T-helper 17 cell (primary cell): ENCODE results near the gene SEPTIN11. TPM values are rescaled to one million over a fixed set of nuclear protein-coding genes. Genes with fewer than 3 reads are reported as not detected.
A peak's percentile ranks its signal among the peaks of the same experiment; 100 is the strongest.

Experiments
- ATAC-seq: fragments of 150-1000 bp; cut with Tn5 transposase; 2 replicates; pipeline ENCODE4 v1.10.0; 2021; ENCODE audit warnings: mild to moderate bottlenecking, moderate library complexity
- DNase-seq, 3 donors: peaks; one replicate each; pipeline versions ENCODE4 v3.0.0 to v3.0.0-alpha.2; 2020 to 2021
- H3K9me3 ChIP-seq: one replicate; pipeline ENCODE4 v1.7.0; 2013; ENCODE audit warnings: low read length, mild to moderate bottlenecking; ENCODE audit not compliant: control insufficient read depth, poor library complexity, severe bottlenecking
- H3K27ac Mint-ChIP-seq: one replicate; pipeline ENCODE4 v1.8.0; 2022; ENCODE audit warnings: mild to moderate bottlenecking, moderate library complexity, mixed read lengths
- H3K27me3 Mint-ChIP-seq: one replicate; pipeline ENCODE4 v1.8.0; 2022; ENCODE audit warnings: mixed read lengths
- H3K36me3 Mint-ChIP-seq: one replicate; pipeline ENCODE4 v1.8.0; 2022; ENCODE audit warnings: low read depth, mixed read lengths
- H3K4me1 Mint-ChIP-seq: one replicate; pipeline ENCODE4 v1.8.0; 2022; ENCODE audit warnings: mild to moderate bottlenecking, mixed read lengths
- H3K4me3 Mint-ChIP-seq: one replicate; pipeline ENCODE4 v1.8.0; 2022; ENCODE audit warnings: mild to moderate bottlenecking, moderate library complexity, mixed read lengths
- total RNA-seq, 4 donors: library from RNA in 2 of 4; stranded (reverse) in 2 of 4; gene quantifications; one replicate each; pipeline ENCODE4 v1.2.3 and lab custom pipeline; 2022 to 2026

The SEPTIN11 gene
- total RNA-seq, 2 donors from 2014 or later, result 21.4 to 40.3 TPM

DNA sequence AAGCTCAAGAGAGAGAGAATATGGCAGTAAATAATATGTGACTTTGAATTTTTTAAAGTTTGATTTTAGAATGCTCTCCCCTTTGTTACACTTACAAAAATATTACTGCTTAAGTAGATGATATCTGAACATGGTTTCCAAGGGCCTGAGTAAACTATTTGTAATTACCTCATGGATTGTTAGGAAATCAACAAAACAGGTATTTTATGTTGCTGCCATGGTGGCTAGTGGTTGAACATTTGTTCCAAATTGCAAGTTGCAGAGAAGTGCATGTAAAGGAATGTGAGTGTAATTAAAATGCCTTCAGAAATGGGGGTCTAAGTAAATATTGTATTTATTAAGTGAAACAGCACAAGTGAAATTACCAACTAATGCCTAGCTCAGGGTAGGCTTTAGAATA lies 27.6 kb downstream of the SEPTIN11 start:
- H3K27ac Mint-ChIP-seq, result no peak overlapping the region
- no peak overlapping the region for H3K4me3 Mint-ChIP-seq
- no peaks in the 10 kb centered on the region for H3K9me3 ChIP-seq
- peaks cover 29% of the 10 kb centered on the region for H3K4me1 Mint-ChIP-seq
- ATAC-seq, result no peak
- DNase-seq, result no peak
- no peaks in the 10 kb centered on the region for H3K27me3 Mint-ChIP-seq
- no peaks in the 10 kb centered on the region for H3K36me3 Mint-ChIP-seq

DNA sequence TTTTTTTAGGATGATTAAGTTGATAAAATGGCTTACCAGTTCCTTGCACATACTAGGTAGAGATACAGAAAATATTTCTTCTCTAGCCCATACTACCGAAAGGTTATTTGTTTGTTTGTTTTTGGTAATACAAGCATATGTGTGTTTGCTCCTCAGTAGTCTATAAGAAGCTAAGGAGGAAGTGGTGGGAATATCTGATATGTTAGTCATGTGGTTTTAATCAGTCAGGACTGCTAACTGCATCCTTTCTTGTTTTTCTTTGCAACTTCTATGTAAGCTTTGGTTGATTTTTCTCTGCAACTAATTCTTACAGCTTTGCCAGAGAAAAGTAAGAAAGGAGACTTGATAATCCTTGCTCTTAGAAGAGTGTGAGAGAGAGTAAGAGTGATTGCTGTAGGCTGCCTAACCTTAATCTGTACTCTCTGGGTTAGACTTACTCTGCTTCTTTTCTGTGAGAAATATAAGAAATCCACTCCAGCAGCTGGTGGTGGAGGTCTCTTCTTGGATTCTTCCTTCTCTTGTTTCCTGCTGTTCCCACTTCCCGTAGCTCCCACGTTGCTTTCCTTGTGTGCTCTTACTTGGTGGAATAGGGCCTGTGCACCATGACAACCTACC lies 28.3 kb downstream of the SEPTIN11 start:
- no peak for DNase-seq
- Mint-ChIP-seq H3K4me3 (no peak overlapping the region), H3K27me3 (no peaks in the 10 kb centered on the region), H3K4me1 (peaks cover 33% of the 10 kb centered on the region), H3K27ac (peak overlapping the region; percentile 93), H3K36me3 (no peaks in the 10 kb centered on the region)
- no peaks in the 10 kb centered on the region for H3K9me3 ChIP-seq
- ATAC-seq, result peak; percentile 39

DNA sequence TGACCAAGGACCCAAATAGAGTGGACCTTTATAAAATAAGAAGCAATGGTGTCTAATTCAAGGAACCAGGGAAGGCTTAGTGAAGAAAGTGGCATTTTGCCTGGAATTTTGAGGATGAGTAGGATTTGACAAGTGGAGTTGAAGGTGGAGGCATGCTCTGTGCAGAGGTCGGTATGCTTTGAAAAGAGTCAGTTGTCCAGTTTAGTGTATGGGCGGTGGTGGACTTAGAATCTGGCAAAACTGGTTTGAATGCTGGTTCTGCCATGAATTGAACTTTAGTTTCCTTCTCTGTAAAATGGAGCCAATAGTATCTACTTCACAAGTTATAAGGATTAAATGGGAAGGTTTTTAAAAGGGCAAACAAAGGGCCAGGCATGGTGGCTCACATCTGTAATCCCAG lies 29.7 kb downstream of the SEPTIN11 start:
- H3K36me3 Mint-ChIP-seq, result no peaks in the 10 kb centered on the region
- peak overlapping the region; percentile 93 for H3K27ac Mint-ChIP-seq
- no peak for DNase-seq
- no peak for ATAC-seq
- H3K4me1 Mint-ChIP-seq, result peaks cover 46% of the 10 kb centered on the region
- no peaks in the 10 kb centered on the region for H3K9me3 ChIP-seq
- no peak overlapping the region for H3K4me3 Mint-ChIP-seq
- no peaks in the 10 kb centered on the region for H3K27me3 Mint-ChIP-seq

DNA sequence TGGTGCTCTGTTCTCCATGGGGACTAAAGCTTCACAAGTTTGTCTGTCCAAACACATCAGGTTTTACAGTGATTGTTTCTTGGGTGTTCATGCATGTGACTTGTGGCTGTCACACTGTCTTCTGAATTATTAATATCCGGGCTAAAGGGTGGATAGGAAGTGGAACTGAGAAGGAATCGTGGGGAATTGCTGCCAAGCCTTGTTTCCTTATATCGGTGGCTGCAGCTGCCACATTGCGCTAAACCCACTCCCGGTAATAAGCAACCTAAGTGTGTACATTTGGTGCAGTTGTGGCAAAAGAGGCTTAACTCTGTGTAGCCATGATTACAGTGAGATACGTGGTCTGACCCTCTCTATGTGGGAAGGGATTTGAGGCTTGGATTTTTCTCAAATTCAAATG lies 30.7 kb downstream of the SEPTIN11 start:
- Mint-ChIP-seq H3K36me3 (no peaks in the 10 kb centered on the region), H3K27ac (peak overlapping the region; percentile 51), H3K4me3 (no peak overlapping the region), H3K4me1 (peaks cover 54% of the 10 kb centered on the region), H3K27me3 (no peaks in the 10 kb centered on the region)
- H3K9me3 ChIP-seq, result no peaks in the 10 kb centered on the region
- no peak for DNase-seq
- no peak for ATAC-seq

DNA sequence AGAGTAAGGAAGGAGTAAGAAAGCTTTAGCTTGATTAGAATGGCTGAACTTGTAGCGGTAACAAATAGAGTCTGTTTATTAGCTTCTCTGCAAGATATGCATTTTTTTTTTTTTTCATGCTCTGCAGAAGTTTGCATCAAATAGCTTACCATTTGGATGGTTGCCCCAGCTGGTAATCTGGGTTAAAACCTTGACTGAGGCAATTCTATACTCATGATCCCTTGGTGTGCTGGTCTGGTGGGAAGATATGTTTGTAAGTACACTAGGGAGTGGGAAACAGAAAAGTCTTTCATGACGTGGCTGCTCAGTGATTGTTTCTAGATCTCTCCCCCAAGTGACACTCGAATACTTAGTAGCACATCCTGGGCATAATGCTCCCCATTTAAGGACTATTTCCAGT lies 32.1 kb downstream of the SEPTIN11 start:
- peaks cover 64% of the 10 kb centered on the region for H3K4me1 Mint-ChIP-seq
- peak overlapping the region; percentile 45 for H3K4me3 Mint-ChIP-seq
- ATAC-seq (no peak), DNase-seq (no peak)
- peaks cover 2% of the 10 kb centered on the region for H3K36me3 Mint-ChIP-seq
- H3K27me3 Mint-ChIP-seq, result no peaks in the 10 kb centered on the region
- H3K9me3 ChIP-seq, result no peaks in the 10 kb centered on the region
- H3K27ac Mint-ChIP-seq, result peak overlapping the region; percentile 51

DNA sequence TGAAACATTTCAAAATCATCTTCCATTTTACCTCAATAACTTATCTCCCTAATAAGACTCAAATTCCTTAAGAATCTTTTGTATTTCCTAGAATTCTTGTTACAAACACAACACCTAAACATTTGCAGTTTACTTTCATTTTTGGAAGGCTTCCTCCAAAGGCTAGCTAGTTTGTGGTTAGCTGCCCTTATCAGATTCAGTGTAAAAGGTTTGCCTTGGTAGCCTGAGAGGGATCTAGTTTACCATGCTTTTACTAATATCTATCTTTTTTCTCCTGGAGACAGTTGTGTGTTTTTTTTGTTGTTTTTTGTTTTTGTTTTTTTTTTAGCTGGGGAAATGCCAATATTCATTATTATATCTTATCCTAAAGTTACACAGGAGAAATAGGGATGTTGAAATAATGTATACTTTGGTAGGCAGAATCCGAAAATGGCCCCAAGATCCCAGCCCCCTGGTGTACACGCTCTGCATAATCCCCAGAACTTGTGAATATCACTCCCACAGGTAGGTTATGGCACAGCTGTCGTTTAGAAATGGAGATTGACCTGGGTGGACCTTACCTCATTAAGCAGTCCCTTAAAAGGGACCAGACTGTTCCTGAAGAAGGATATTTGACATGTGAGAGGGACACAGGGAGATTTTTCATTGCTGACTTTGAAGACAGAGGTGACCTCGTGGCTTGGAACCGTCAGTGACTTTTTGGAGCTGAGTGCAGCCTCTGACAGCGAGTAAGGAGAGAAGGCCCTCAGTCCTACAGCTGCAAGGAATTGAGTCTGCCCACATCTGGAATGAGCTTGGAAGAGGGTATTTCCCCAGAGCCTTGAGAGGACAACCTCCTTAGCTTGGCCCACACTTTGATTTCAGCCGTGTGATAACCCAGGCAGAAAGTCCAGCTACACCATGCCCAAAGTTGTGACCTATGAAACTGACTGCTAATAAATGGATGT lies 33.4 kb downstream of the SEPTIN11 start:
- peak; percentile 40 for ATAC-seq
- DNase-seq, result no peak
- Mint-ChIP-seq H3K36me3 (peaks cover 2% of the 10 kb centered on the region), H3K4me1 (peaks cover 68% of the 10 kb centered on the region), H3K27ac (peak overlapping the region; percentile 51), H3K27me3 (no peaks in the 10 kb centered on the region), H3K4me3 (peak overlapping the region; percentile 45)
- H3K9me3 ChIP-seq, result no peaks in the 10 kb centered on the region

DNA sequence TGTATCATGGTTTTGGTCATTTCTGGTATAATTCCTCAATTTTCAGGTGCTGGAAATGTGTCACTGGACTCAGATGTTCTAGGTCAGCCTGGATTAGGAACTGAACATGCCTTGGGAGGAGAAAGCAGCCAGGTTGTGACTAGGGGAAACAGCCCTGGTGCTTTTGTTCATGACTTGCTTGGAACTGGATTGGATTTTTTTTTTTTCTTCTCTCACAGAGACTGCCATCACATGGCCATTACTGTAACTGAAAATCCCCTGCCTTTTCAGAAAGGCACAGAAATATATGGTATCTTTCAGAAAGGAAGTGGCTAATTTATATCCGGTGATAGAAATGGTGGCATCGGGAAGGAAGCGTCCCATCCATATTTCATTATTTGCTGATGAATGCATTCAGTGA lies 34.6 kb downstream of the SEPTIN11 start:
- no peaks in the 10 kb centered on the region for H3K9me3 ChIP-seq
- peak overlapping the region; percentile 51 for H3K27ac Mint-ChIP-seq
- ATAC-seq, result peak; percentile 67
- no peak for DNase-seq
- peaks cover 62% of the 10 kb centered on the region for H3K4me1 Mint-ChIP-seq
- H3K27me3 Mint-ChIP-seq, result no peaks in the 10 kb centered on the region
- H3K36me3 Mint-ChIP-seq, result peaks cover 2% of the 10 kb centered on the region
- H3K4me3 Mint-ChIP-seq, result peak overlapping the region; percentile 25

DNA sequence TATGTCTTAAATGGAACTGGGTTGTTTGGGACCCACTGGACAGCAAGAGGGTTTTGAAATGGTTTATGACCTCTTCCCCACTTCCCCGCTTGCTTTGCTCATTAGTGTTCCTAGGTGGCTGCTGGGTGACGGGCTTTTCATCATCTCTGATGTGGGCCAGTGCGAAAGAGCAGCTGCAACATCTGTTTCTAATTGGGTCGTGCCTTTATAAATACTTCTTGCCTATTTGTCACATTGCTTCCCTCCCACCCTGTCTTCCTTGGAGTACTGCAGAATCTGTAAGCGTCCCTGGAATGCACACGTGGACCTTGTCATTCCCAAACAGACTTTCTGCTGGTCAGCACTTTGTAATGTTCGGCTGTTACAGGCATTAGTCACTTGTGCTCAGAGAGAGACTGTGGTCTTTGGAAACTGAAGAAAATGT lies 35.2 kb downstream of the SEPTIN11 start:
- peaks cover 62% of the 10 kb centered on the region for H3K4me1 Mint-ChIP-seq
- no peak overlapping the region for H3K4me3 Mint-ChIP-seq
- peaks cover 2% of the 10 kb centered on the region for H3K36me3 Mint-ChIP-seq
- ATAC-seq, result no peak
- peak overlapping the region; percentile 51 for H3K27ac Mint-ChIP-seq
- H3K27me3 Mint-ChIP-seq, result no peaks in the 10 kb centered on the region
- H3K9me3 ChIP-seq, result no peaks in the 10 kb centered on the region
- no peak for DNase-seq

DNA sequence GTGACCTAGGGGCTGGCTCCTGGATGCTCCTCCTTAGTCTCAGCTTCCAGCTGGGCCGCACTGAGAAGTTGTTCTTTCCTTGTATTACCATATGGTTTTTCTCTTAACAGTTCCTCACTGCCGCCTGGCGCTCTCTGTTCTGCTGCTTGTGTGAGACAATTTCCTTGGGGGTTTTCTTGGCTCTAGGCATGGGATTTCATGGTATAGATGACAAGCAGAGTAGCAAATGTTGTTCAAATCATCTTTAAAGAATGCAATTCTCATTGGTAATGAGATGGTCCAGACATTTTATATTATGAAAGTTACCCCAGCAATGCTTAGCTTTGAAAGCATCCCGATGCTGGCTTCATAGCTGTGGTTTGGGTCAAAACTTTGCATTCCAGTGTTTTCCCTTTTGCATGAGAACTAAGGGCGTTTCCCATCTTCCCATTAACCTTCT lies 37.6 kb downstream of the SEPTIN11 start:
- H3K36me3 Mint-ChIP-seq, result peaks cover 2% of the 10 kb centered on the region
- peaks cover 58% of the 10 kb centered on the region for H3K4me1 Mint-ChIP-seq
- H3K9me3 ChIP-seq, result no peaks in the 10 kb centered on the region
- peak overlapping the region; percentile 51 for H3K27ac Mint-ChIP-seq
- H3K4me3 Mint-ChIP-seq, result no peak overlapping the region
- no peaks in the 10 kb centered on the region for H3K27me3 Mint-ChIP-seq
- no peak for DNase-seq
- ATAC-seq, result no peak

DNA sequence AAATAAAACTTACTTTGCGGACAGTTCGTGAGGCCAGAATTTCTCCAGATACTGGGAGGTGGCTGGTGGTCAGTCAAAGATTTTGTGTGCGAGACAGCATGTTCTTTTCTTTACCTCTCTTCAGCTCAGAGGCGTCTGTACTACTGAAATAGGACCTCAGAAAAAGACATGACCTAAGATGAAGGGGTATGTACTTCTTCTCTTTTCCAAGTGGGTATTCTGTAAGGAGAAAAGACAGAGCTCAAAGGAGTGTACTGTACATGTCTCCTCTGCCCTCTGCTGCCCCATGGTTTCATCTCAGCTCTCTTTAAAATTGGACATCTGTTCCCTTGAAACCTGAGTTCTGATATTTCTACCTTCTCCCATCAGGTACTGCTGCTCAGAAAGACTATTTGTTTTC lies 38.1 kb downstream of the SEPTIN11 start:
- Mint-ChIP-seq H3K4me3 (no peak overlapping the region), H3K27me3 (no peaks in the 10 kb centered on the region), H3K4me1 (peaks cover 55% of the 10 kb centered on the region), H3K27ac (peak overlapping the region; percentile 51), H3K36me3 (peaks cover 2% of the 10 kb centered on the region)
- no peaks in the 10 kb centered on the region for H3K9me3 ChIP-seq
- ATAC-seq (no peak), DNase-seq (no peak)

DNA sequence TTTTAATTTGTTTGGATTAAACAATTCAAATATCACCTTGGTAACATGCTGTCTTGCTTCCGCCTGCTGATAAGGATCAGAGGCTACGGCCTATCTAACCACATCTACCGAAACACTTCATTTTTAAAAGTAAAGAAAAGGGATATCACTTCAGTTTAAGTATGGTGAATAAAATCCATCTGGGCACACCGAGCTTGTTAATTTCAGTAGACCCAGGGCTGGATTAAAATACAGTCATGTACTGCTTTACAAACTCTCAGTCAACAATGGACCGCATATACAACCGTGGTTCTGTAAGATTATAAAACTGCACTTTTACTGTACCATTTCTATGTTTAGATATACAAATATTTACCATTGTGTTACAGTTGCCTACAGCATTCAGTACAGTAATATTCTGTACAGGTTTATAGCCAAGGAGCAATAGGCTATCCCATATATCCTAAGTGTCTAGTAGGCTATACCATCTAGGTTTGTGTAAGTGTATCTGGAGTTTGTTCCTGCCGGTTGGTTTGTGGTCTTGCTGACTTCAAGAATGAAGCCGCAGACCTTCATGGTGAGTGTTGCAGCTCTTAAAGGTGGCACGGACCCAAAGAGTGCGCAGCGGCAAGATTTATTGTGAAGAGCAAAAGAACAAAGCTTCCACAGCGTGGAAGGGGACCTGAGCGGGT lies 40.0 kb downstream of the SEPTIN11 start:
- Mint-ChIP-seq H3K27ac (peak overlapping the region; percentile 51), H3K4me1 (peaks cover 52% of the 10 kb centered on the region), H3K4me3 (peak overlapping the region; percentile 63), H3K27me3 (no peaks in the 10 kb centered on the region), H3K36me3 (peaks cover 2% of the 10 kb centered on the region)
- ATAC-seq (peak; percentile 72), DNase-seq (peak; percentile 26 to 61 (median 57))
- H3K9me3 ChIP-seq, result no peaks in the 10 kb centered on the region

DNA sequence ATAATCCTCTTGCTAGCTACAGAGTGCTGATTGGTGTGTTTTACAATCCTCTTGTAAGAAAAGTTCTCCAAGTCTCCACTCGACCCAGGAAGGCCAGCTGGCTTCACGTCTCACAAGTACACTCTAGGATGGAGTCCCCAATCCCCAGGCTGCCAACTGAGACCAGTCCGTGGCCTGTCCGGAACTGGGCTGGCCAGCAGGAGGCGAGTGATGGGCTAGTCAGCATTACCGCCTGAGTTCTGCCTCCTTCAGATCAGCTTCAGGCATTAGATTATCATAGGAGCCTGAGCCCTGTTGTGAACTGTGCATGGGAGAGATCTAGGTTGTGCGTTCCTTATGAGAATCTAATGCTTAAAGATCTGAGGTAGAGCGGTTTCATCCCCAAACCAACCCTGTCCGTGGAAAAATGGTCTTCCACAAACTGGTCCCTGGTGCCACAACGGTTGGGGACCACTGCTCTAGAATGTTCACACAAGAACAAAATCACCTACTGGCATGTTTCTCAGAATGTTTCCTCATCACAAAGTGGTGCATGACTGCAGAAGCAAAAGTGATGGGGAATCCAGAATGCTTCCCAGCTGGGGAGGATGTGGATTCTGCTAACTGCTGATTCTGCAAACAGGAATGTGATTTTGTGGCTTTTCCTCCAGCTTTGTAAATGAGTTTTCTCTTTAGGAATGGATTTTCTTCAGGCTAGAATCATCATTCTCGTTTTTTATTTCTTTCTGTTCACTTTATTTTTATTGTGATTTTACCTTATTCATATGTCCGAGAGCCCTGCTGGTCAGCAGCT lies 40.9 kb downstream of the SEPTIN11 start:
- Mint-ChIP-seq H3K4me1 (peaks cover 46% of the 10 kb centered on the region), H3K36me3 (peaks cover 2% of the 10 kb centered on the region), H3K27me3 (no peaks in the 10 kb centered on the region), H3K27ac (peak overlapping the region; percentile 51), H3K4me3 (peak overlapping the region; percentile 63)
- no peak for DNase-seq
- no peak for ATAC-seq
- no peaks in the 10 kb centered on the region for H3K9me3 ChIP-seq
